ENCODE data around the gene SYT9.

GRCh38 chr11:7291100-7291829, 39.6 kb downstream of the SYT9 start:
- TF ChIP-seq CTCF (IDR thresholded peaks at IDR 0.05; ENCODE audit: extremely low read depth in 1 of 2, insufficient read depth in 1 of 2, low read depth in 1 of 2, low read length in 2 of 2) (no peak), MAX (IDR thresholded peaks at IDR 0.05; ENCODE audit: insufficient read depth, insufficient read length) (no peak), POLR2AphosphoS5 (IDR thresholded peaks at IDR 0.05; ENCODE audit: insufficient read depth, low read depth, low read length) (no peak), EZH2 (IDR thresholded peaks at IDR 0.05; ENCODE audit: borderline replicate concordance, low read depth, low read length, severe bottlenecking) (no peak), POLR2A (IDR thresholded peaks at IDR 0.05; ENCODE audit: low read depth, low read length) (no peak), JUN (IDR thresholded peaks at IDR 0.05; ENCODE audit: borderline replicate concordance, insufficient read depth, insufficient read length, low read depth) (no peak), MYC (IDR thresholded peaks at IDR 0.05; ENCODE audit: low read depth, low read length) (no peak), FOS (IDR thresholded peaks at IDR 0.05; ENCODE audit: borderline replicate concordance, insufficient read depth, low read length) (no peak), GATA2 (IDR thresholded peaks at IDR 0.05; ENCODE audit: insufficient read depth, insufficient read length, low read depth, low read length) (no peak)

All from endothelial cell of umbilical vein (primary cell).